HepG2 (cell line): Measurements from ENCODE around the gene ASCL3. TPM values are rescaled to one million over a fixed set of nuclear protein-coding genes. Genes with fewer than 3 reads are reported as not detected.
A peak's percentile ranks its signal among the peaks of the same experiment; 100 is the strongest.

Experiments
- AHDC1 ChIP-seq: sonication (generic); formaldehyde crosslinking; IDR thresholded peaks from 2 replicates; pipeline ENCODE4 v1.5.1; 2020; ENCODE audit warnings: mild to moderate bottlenecking, missing genetic modification reagents, borderline replicate concordance
- ARID5B ChIP-seq: IDR thresholded peaks from 2 replicates; pipeline ENCODE4 v1.4.0; 2020; ENCODE audit warnings: mild to moderate bottlenecking, missing genetic modification reagents
- EP300 ChIP-seq, 3 experiments: sonication (generic) in 1 of 3; formaldehyde crosslinking in 1 of 3; IDR thresholded peaks; 2 replicates each; pipeline versions ENCODE4 v1.5.1 to v1.6.1; 2011 to 2020; ENCODE audit warnings: low read depth in 2 of 3, low read length in 2 of 3, borderline replicate concordance in 1 of 3, improper control_type of control experiment in 1 of 3, mild to moderate bottlenecking in 1 of 3, missing genetic modification reagents in 1 of 3, moderate library complexity in 1 of 3
- GATAD2A ChIP-seq: IDR thresholded peaks from 2 replicates; pipeline ENCODE4 v1.6.1; 2016
- IRX3 ChIP-seq: sonication (generic); formaldehyde crosslinking; IDR thresholded peaks from 2 replicates; pipeline ENCODE4 v1.8.1; 2023; ENCODE audit warnings: mild to moderate bottlenecking, low read depth, missing genetic modification reagents, borderline replicate concordance
- MED1 ChIP-seq: sonication (generic); formaldehyde crosslinking; IDR thresholded peaks from 2 replicates; pipeline ENCODE4 v1.4.0; 2020; ENCODE audit warnings: missing genetic modification reagents
- NFE2L2 ChIP-seq: fragments of 150-350 bp; IDR thresholded peaks from 2 replicates; pipeline ENCODE4 v1.6.1; 2014; ENCODE audit warnings: low read length
- SAP130 ChIP-seq: IDR thresholded peaks from 2 replicates; pipeline ENCODE4 v1.6.1; 2016; ENCODE audit warnings: low read depth
- TRAFD1 ChIP-seq: sonication (generic); formaldehyde crosslinking; IDR thresholded peaks from 2 replicates; pipeline ENCODE4 v1.5.1; 2020; ENCODE audit warnings: missing genetic modification reagents, mild to moderate bottlenecking, borderline replicate concordance
- YY1 ChIP-seq: IDR thresholded peaks from 2 replicates; pipeline ENCODE4 v1.6.1; 2011; ENCODE audit warnings: low read length, low read depth, moderate library complexity, mild to moderate bottlenecking; ENCODE audit not compliant: insufficient read depth, insufficient replicate concordance
- ZNF33A ChIP-seq: sonication (generic); formaldehyde crosslinking; IDR thresholded peaks from 2 replicates; pipeline ENCODE4 v1.5.1; 2020; ENCODE audit warnings: missing genetic modification reagents, mild to moderate bottlenecking, moderate library complexity, borderline replicate concordance
- polyA plus RNA-seq, 8 experiments: library from polyadenylated mRNA; depleted of rRNA in 3 of 8; stranded (reverse) in 7 of 8; unstranded in 1 of 8; fragments of >200 nt; fragmentation: Illumina TruSeq in 4 of 8; extraction: Trizol in 4 of 8; gene quantifications; 2 replicates each; pipeline versions ENCODE4 v1.2.1 to v1.2.3, GENCODE V29; 2011 to 2016; ENCODE audit warnings: low read depth in 4 of 8, missing spikeins in 1 of 8, mixed read lengths in 1 of 8; ENCODE audit not compliant: insufficient read depth in 1 of 8
- total RNA-seq, 5 experiments: library from RNA; depleted of rRNA; stranded (reverse); fragments of >200 nt; fragmentation: Illumina TruSeq; extraction: Trizol; gene quantifications; 2 replicates each; pipeline ENCODE4 v1.2.3, GENCODE V29; 2016; ENCODE audit warnings: low read depth in 1 of 5
- TF ChIP-seq, protein P1 (sequence below), 2 experiments: sonication (generic) in 1 of 2; formaldehyde crosslinking in 1 of 2; IDR thresholded peaks; 2 replicates each; pipeline versions ENCODE4 v1.5.1 to v1.6.1; 2011 to 2020; ENCODE audit warnings: borderline replicate concordance in 1 of 2, low read depth in 1 of 2, low read length in 1 of 2, mild to moderate bottlenecking in 1 of 2, missing genetic modification reagents in 1 of 2, moderate library complexity in 1 of 2
- TF ChIP-seq, protein P2 (sequence below): sonication (generic); formaldehyde crosslinking; IDR thresholded peaks from 2 replicates; pipeline ENCODE4 v1.4.0; 2020; ENCODE audit warnings: missing genetic modification reagents, mild to moderate bottlenecking, borderline replicate concordance

The ASCL3 gene
- total and polyA plus RNA-seq, 2 of the 13 experiments (the other 11 are each of a cell fraction or from before 2014, with no cell fraction given), result not detected

DNA sequence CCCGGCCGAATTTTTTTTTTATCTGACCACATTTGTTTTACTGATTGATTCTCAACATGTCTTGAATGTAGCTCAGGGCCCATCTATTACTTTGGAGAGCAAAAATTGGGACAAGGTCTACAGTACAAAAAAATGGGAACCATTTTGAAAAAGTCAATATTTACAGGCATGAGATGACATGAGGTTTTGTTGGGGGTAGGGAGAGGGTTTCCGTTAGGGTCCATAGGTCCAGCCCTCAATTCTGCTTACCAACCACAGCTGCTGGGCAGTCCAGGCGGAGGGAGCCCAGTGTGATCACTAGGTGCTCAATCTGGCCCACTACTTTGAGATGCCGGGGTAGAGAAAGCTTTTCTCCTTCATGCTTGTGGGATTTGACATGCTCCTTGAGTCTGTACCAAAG, 42.6 kb upstream of the ASCL3 start (continued):
- TF ChIP-seq, protein P1, sequence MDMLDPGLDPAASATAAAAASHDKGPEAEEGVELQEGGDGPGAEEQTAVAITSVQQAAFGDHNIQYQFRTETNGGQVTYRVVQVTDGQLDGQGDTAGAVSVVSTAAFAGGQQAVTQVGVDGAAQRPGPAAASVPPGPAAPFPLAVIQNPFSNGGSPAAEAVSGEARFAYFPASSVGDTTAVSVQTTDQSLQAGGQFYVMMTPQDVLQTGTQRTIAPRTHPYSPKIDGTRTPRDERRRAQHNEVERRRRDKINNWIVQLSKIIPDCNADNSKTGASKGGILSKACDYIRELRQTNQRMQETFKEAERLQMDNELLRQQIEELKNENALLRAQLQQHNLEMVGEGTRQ (IDR thresholded peaks at IDR 0.05; ENCODE audit: low read depth, low read length), result no peak
- TF ChIP-seq, protein P1 (CRISPR knock-in tag; IDR thresholded peaks at IDR 0.05; ENCODE audit: borderline replicate concordance), result no peak
- TF ChIP-seq GATAD2A (CRISPR knock-in tag) (peak; percentile 22; the same call in 1 of the 2 replicates), NFE2L2 (no peak), ZNF33A (CRISPR knock-in tag) (no peak), YY1 (no peak), EP300 (IDR thresholded peaks at IDR 0.05; ENCODE audit: low read depth in 2 of 2, low read length in 2 of 2) (peak in 1 of 2 experiments; percentile 44; a peak in 1 of 4 replicates), EP300 (CRISPR knock-in tag; IDR thresholded peaks at IDR 0.05; ENCODE audit: borderline replicate concordance) (no peak), SAP130 (CRISPR knock-in tag) (peak; percentile 43), IRX3 (no peak), MED1 (CRISPR knock-in tag) (0 out of 2 replicates have a peak, but pooled peaks have one; percentile 35), AHDC1 (CRISPR knock-in tag) (peak; percentile 69; the same call in 1 of the 2 replicates), TRAFD1 (CRISPR knock-in tag) (no peak), ARID5B (CRISPR knock-in tag) (peak; percentile 42)
- TF ChIP-seq, protein P2, sequence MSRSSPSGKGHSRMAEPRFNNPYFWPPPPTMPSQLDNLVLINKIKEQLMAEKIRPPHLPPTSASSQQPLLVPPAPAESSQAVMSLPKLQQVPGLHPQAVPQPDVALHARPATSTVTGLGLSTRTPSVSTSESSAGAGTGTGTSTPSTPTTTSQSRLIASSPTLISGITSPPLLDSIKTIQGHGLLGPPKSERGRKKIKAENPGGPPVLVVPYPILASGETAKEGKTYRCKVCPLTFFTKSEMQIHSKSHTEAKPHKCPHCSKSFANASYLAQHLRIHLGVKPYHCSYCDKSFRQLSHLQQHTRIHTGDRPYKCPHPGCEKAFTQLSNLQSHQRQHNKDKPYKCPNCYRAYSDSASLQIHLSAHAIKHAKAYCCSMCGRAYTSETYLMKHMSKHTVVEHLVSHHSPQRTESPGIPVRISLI (CRISPR knock-in tag), result peak; percentile 44; the same call in 1 of the 2 replicates
